GM12873 (cell line): ENCODE results near the gene PACRG.

Experiments used
- TF ChIP-seq, protein P1 (sequence below): IDR thresholded peaks from 2 replicates; pipeline ENCODE4 v1.5.1; 2012; ENCODE audit warnings: low read depth, mild to moderate bottlenecking, moderate library complexity, low read length, control low read depth; ENCODE audit not compliant: insufficient read depth; ENCODE audit errors: missing control alignments

Gene PACRG

DNA sequence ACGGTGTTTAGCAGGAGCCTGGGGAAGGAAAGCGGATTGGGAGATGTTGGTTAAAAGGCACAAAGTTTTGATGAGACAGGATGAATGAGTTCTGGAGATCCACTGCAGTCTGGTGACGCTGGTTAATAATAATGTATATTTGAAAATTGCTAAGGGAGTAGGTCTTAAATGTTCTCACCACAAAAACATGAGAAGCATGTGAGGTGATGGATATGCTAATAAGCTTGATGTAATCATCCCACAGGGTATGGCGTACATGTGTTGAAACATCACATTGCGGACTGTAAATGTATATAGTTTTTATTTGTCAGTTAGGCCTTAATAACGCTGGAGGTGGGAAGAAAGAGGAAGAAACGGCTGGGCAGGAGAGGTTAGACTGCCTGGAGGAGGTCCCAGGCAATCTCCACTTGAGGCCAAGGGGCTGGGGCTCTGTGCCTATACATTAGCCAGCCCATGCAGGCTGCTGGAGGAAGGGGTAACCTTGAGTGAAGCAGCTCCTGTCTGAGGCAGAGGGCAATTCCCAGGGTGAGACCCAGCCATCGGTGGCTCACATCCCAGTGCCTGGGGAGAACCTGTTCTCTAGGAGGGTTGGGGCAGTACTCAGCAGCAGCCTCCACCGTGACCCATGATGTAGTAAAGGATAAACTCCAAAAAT is 498.5 kb downstream of the PACRG start:
- TF ChIP-seq, protein P1, sequence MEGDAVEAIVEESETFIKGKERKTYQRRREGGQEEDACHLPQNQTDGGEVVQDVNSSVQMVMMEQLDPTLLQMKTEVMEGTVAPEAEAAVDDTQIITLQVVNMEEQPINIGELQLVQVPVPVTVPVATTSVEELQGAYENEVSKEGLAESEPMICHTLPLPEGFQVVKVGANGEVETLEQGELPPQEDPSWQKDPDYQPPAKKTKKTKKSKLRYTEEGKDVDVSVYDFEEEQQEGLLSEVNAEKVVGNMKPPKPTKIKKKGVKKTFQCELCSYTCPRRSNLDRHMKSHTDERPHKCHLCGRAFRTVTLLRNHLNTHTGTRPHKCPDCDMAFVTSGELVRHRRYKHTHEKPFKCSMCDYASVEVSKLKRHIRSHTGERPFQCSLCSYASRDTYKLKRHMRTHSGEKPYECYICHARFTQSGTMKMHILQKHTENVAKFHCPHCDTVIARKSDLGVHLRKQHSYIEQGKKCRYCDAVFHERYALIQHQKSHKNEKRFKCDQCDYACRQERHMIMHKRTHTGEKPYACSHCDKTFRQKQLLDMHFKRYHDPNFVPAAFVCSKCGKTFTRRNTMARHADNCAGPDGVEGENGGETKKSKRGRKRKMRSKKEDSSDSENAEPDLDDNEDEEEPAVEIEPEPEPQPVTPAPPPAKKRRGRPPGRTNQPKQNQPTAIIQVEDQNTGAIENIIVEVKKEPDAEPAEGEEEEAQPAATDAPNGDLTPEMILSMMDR, result no peak

DNA sequence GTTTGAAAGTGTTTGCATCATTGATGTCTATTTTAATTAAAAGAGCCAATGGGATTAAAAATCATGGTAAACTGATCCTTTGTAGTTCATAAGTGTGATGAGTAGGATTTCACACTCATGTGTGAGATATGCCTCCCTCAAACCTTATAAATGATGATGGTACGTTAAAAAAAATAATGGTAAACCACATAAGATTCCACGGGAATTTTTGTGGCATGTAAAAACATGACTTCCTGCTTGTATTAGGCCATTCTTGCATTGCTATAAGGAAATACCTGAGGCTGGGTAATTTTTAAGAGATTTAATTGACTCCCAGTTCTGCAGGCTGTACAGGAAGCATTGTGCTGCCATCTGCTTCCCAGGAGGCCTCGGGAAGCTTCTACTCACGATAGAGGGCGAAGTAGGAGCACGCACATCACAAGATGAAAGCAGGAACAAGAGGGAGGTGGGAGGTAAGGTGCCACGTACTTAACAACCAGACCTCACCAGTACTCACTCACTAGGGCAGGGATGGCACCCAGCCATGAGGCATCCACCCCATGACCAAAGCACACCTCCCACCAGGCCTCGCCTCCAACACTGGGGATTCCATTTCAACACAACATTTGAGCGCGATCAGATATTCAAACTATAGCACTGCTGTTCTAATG is 499.2 kb downstream of the PACRG start:
- TF ChIP-seq, protein P1, result no peak

DNA sequence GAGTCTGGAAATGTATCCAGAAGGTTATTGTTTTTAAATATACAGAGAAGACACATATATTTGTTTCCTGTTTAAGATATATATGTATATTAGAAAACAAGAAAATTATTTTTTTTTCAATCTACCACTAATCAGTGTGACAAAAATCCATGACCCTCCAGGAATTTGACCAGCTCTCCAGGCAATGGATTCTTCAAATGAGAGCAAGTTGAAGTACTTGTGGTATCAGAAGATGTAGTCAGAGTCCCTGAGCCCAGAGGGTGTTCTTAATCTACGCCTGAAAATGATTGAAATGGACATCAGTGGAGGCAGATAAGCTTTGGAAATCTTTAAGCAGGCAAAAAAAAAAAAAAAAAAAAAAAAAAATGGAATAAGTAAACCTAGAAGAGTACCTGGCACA is 500.3 kb downstream of the PACRG start:
- TF ChIP-seq, protein P1, result no peak

DNA sequence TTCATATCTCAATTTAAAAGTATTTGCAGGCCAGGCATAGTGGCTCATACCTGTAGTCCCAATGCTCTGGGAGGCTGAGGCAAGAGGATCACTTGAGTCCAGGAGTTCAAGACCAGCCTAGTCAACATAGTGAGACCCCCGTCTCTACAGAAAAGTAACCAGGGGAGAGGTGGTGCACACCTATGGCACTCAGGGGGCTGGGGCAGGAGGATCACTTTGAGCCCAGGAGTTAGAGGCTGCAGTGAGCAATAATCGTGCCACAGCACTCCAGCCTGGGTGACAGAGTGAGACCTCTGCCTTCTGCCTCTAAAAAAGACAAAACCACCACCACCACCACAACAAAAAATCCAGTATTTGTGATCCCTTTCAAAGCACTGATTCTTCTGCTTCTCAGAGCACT is 501.3 kb downstream of the PACRG start:
- TF ChIP-seq, protein P1, result no peak

DNA sequence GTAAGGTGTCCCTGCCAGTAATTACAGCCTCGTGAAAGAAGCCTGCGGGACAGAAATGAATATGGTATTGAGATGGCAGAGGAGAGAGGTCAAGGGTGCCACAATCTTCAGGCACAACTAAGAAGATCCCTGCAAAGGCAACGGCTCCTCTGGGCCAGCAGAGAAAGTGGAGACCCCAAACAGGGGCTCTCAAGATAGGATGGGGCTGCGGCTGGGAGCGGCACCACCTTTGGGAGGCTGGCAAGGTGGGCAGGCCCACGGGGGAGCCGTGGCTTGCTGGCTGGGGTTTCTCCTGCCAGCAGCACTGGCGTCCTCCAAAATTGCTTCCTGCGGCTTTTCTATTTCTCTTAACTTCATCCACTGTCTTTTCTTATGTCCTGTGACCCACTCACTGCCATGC is 503.1 kb downstream of the PACRG start:
- TF ChIP-seq, protein P1, result no peak

DNA sequence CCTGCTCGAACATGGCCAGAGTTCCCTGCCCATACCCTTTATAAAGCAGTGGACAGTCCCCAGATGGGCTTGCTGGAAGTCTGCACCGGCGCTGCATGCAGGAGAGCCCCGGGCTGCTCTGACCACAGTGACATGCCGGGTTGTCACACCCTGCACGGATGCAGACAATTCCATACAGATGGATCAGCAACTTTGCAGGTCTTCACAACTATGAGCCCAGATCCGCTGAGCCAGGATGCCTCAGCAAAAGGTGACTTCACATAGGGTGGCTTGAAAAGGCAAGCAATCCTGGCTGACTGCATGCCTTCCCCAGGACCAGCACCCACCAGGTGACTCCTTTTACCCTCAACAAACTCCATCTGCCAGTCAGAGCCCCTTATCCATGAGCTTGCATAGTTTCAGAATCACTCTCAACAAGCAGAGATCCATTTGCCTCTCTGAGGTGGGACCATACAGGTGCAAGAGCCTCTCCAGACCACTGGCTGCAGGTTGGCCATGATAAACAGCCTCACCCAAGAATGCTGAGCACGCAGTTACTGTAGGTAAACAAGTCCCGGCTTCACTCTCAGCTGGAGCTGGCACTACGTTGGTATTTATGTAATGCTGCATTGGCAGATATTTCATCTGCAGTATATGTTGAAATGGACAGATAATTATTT is 503.7 kb downstream of the PACRG start:
- TF ChIP-seq, protein P1, result no peak

DNA sequence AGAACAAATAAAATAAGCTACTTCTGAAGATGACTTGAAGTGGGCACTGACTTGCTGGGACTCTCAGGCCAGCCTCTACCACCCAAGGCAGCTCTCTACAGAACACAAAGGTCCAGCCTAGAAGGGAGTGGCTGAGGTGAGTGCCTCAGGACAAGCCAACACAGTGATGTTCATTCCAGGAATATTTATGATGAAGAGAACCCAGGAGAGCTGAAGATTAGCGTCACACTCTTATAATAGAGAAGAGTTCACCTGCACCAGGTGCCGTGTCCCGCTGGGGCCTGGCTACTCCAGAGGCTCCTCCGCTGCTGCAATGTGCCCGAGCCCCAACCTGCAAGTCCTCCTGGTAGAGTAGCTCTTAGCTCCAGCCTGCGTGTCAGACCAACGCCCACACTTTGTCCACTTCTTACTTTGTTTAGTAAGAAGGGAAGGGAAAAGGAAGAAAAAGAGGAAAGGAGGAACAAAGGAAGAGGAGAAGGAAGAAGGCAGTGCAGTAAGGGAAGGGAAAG is 504.3 kb downstream of the PACRG start:
- TF ChIP-seq, protein P1, result no peak
